IMR-90 (cell line): ENCODE data around the gene TRAFD1. TPM values are rescaled to one million over a fixed set of nuclear protein-coding genes. Genes with fewer than 3 reads are reported as not detected.

Source experiments
- ATAC-seq: fragments of 200-7000 bp; cut with Tn5 transposase; 2 replicates; pipeline ENCODE4 v1.9.1; 2020; ENCODE audit warnings: low read depth, mild to moderate bottlenecking, moderate library complexity
- BruUV-seq: library from RNA; stranded (reverse); fragments of 400-500 nt; replicated peaks from 2 replicates; lab custom pipeline; 2021; lab: Mats Ljungman, UMichigan
- CTCF ChIA-PET: fragments of 300-600 bp; formaldehyde crosslinking; extraction: SDS; loops from one replicate; lab custom pipeline; 2021; ENCODE audit warnings: antibody characterized with exemption; lab: Yijun Ruan, JAX
- POLR2A ChIA-PET: fragments of 300-600 bp; sonication (Branson Sonifier 250); formaldehyde crosslinking; loops from one replicate; lab custom pipeline; 2022; ENCODE audit warnings: antibody characterized with exemption; ENCODE audit not compliant: unreplicated experiment; lab: Charles Lee
- DNase-seq: peaks from one replicate; pipeline ENCODE4 v3.0.0; 2013
- H2AFZ ChIP-seq: replicated peaks from 2 replicates; pipeline ENCODE3; 2013; ENCODE audit warnings: low read length, mild to moderate bottlenecking; ENCODE audit not compliant: poor library complexity
- H2AK5ac ChIP-seq: 2 replicates; pipeline ENCODE4 v1.6.1; 2013; ENCODE audit warnings: low read depth, low read length, inconsistent platforms
- H2AK9ac ChIP-seq: replicated peaks from 2 replicates; pipeline ENCODE3; 2013; ENCODE audit warnings: mild to moderate bottlenecking, low read depth, low read length, moderate library complexity; ENCODE audit not compliant: poor library complexity
- H2BK120ac ChIP-seq: 2 replicates; pipeline ENCODE4 v1.6.1; 2013; ENCODE audit warnings: low read depth, low read length, inconsistent platforms
- H2BK15ac ChIP-seq: 3 replicates; pipeline ENCODE4 v1.6.1; 2013; ENCODE audit warnings: low read depth, low read length, inconsistent platforms
- H2BK20ac ChIP-seq: 2 replicates; pipeline ENCODE4 v1.6.1; 2013; ENCODE audit warnings: low read depth, mild to moderate bottlenecking, inconsistent platforms, low read length, moderate library complexity
- H2BK5ac ChIP-seq: 2 replicates; pipeline ENCODE4 v1.6.1; 2013; ENCODE audit warnings: mild to moderate bottlenecking, low read depth, low read length, inconsistent platforms; ENCODE audit not compliant: poor library complexity, severe bottlenecking
- H3K14ac ChIP-seq: replicated peaks from 2 replicates; pipeline ENCODE4 v1.6.1; 2013; ENCODE audit warnings: low read depth, low read length, inconsistent platforms
- H3K18ac ChIP-seq: 2 replicates; pipeline ENCODE4 v1.6.1; 2013; ENCODE audit warnings: low read depth, low read length, control low read depth
- H3K23ac ChIP-seq: 2 replicates; pipeline ENCODE4 v1.6.1; 2013; ENCODE audit warnings: low read depth, low read length, inconsistent platforms
- H3K27ac ChIP-seq: 2 replicates; pipeline ENCODE4 v1.5.1; 2013; ENCODE audit warnings: mild to moderate bottlenecking, control low read depth, low read length; ENCODE audit not compliant: insufficient read depth
- H3K27me3 ChIP-seq: 2 replicates; pipeline ENCODE4 v1.6.1; 2013; ENCODE audit warnings: low read length; ENCODE audit not compliant: control insufficient read depth, insufficient read depth
- H3K36me3 ChIP-seq: 2 replicates; pipeline ENCODE4 v1.6.1; 2013; ENCODE audit warnings: low read length, mixed read lengths; ENCODE audit not compliant: control insufficient read depth, insufficient read depth
- H3K4ac ChIP-seq: 2 replicates; pipeline ENCODE4 v1.6.1; 2013; ENCODE audit warnings: low read depth, low read length, inconsistent platforms
- H3K4me1 ChIP-seq: 2 replicates; pipeline ENCODE4 v1.6.1; 2013; ENCODE audit warnings: low read length, mixed read lengths; ENCODE audit not compliant: control insufficient read depth, insufficient read depth
- H3K4me2 ChIP-seq: 2 replicates; pipeline ENCODE4 v1.6.1; 2013; ENCODE audit warnings: low read depth, mild to moderate bottlenecking, control low read depth, low read length, moderate library complexity
- H3K4me3 ChIP-seq: 2 replicates; pipeline ENCODE4 v1.5.1; 2013; ENCODE audit warnings: low read depth, mild to moderate bottlenecking, control low read depth, low read length, moderate library complexity; ENCODE audit not compliant: insufficient read depth
- H3K56ac ChIP-seq: 2 replicates; pipeline ENCODE4 v1.6.1; 2013; ENCODE audit warnings: low read length, inconsistent platforms; ENCODE audit not compliant: insufficient read depth; ENCODE audit errors: extremely low read depth
- H3K79me1 ChIP-seq, 2 experiments: 2 replicates each; pipeline ENCODE4 v1.6.1; 2013; ENCODE audit warnings: low read length in 2 of 2, inconsistent platforms in 1 of 2, low read depth in 1 of 2
- H3K9ac ChIP-seq: 2 replicates; pipeline ENCODE4 v1.6.1; 2013; ENCODE audit warnings: low read depth, low read length, control low read depth
- H3K9me1 ChIP-seq: 2 replicates; pipeline ENCODE4 v1.6.1; 2013; ENCODE audit warnings: low read length, inconsistent platforms; ENCODE audit not compliant: insufficient read depth
- H3K9me3 ChIP-seq: 2 replicates; pipeline ENCODE4 v1.6.1; 2013; ENCODE audit warnings: low read length; ENCODE audit not compliant: control insufficient read depth, insufficient read depth
- H4K20me1 ChIP-seq: 2 replicates; pipeline ENCODE4 v1.6.1; 2013; ENCODE audit warnings: low read length, inconsistent platforms; ENCODE audit not compliant: insufficient read depth
- H4K5ac ChIP-seq: 2 replicates; pipeline ENCODE4 v1.6.1; 2013; ENCODE audit warnings: mild to moderate bottlenecking, low read depth, low read length, control low read depth
- H4K8ac ChIP-seq, 2 experiments: 2 replicates each; pipeline ENCODE4 v1.6.1; 2013; ENCODE audit warnings: low read depth in 2 of 2, low read length in 2 of 2, control low read depth in 1 of 2, inconsistent platforms in 1 of 2
- H4K91ac ChIP-seq: 2 replicates; pipeline ENCODE4 v1.6.1; 2013; ENCODE audit warnings: low read depth, low read length, inconsistent platforms; ENCODE audit not compliant: insufficient read depth
- BHLHE40 ChIP-seq: fragments of 150-350 bp; IDR thresholded peaks from 2 replicates; pipeline ENCODE4 v1.6.1; 2016; ENCODE audit warnings: mild to moderate bottlenecking, low read depth, low read length
- CEBPB ChIP-seq: IDR thresholded peaks from 2 replicates; pipeline ENCODE4 v1.6.1; 2012; ENCODE audit warnings: low read depth, low read length, improper control_type of control experiment
- CHD1 ChIP-seq: IDR thresholded peaks from 2 replicates; pipeline ENCODE4 v1.6.1; 2012; ENCODE audit warnings: low read depth, low read length, improper control_type of control experiment
- CTCF ChIP-seq: conservative IDR thresholded peaks from 2 replicates; pipeline ENCODE4 v1.5.1; 2012; ENCODE audit warnings: mild to moderate bottlenecking, low read depth, low read length, improper control_type of control experiment
- FOS ChIP-seq: fragments of 150-350 bp; IDR thresholded peaks from 2 replicates; pipeline ENCODE4 v1.6.1; 2016; ENCODE audit warnings: low read depth, low read length
- MAFK ChIP-seq: IDR thresholded peaks from 2 replicates; pipeline ENCODE4 v1.6.1; 2012; ENCODE audit warnings: low read depth, low read length, improper control_type of control experiment
- MAZ ChIP-seq: IDR thresholded peaks from 2 replicates; pipeline ENCODE4 v1.6.1; 2012; ENCODE audit warnings: low read depth, mild to moderate bottlenecking, low read length, improper control_type of control experiment, moderate library complexity, borderline replicate concordance
- MXI1 ChIP-seq: IDR thresholded peaks from 2 replicates; pipeline ENCODE4 v1.6.1; 2012; ENCODE audit warnings: low read depth, mild to moderate bottlenecking, low read length, moderate library complexity, borderline replicate concordance
- NFE2L2 ChIP-seq: fragments of 150-350 bp; IDR thresholded peaks from 2 replicates; pipeline ENCODE4 v1.6.1; 2016; ENCODE audit warnings: low read depth, mild to moderate bottlenecking, low read length
- POLR2A ChIP-seq: IDR thresholded peaks from 2 replicates; pipeline ENCODE4 v1.6.1; 2012; ENCODE audit warnings: mild to moderate bottlenecking, low read depth, low read length
- RAD21 ChIP-seq: IDR thresholded peaks from 2 replicates; pipeline ENCODE4 v1.6.1; 2012; ENCODE audit warnings: low read length, improper control_type of control experiment
- RCOR1 ChIP-seq: IDR thresholded peaks from 2 replicates; pipeline ENCODE4 v1.6.1; 2012; ENCODE audit warnings: mild to moderate bottlenecking, low read length, improper control_type of control experiment; ENCODE audit not compliant: insufficient replicate concordance
- RFX5 ChIP-seq: IDR thresholded peaks from 2 replicates; pipeline ENCODE4 v1.8.0; 2012; ENCODE audit warnings: low read depth, mild to moderate bottlenecking, low read length, moderate library complexity
- SMC3 ChIP-seq: fragments of 150-350 bp; IDR thresholded peaks from 2 replicates; pipeline ENCODE4 v1.6.1; 2016; ENCODE audit warnings: low read depth, mild to moderate bottlenecking, antibody characterized with exemption, low read length, moderate library complexity
- WGBS, 2 experiments: methylation state at CpG; one replicate each; pipeline versions ENCODE4 v1.1.5 to v1.1.7; 2013; ENCODE audit warnings: missing lambda C conversion rate in 2 of 2; ENCODE audit not compliant: insufficient read length in 1 of 2; ENCODE audit errors: extremely low coverage in 2 of 2; 5-methylcytosine and 5-hydroxymethylcytosine counted together
- dilution Hi-C: fragments of 300-500 bp; cut with HindIII; formaldehyde crosslinking; loops from one replicate; pipeline ENCODE4 v1.14.3; 2018; ENCODE audit warnings: low sequenced_read_pairs; ENCODE audit not compliant: unreplicated experiment
- in situ Hi-C: fragments of 300-500 bp; cut with MboI; formaldehyde crosslinking; loops from 3 replicates; pipeline ENCODE4 v1.14.3; 2019; ENCODE audit warnings: low sequenced_read_pairs, inconsistent platforms, mixed read lengths
- intact Hi-C: fragments of 100-400 bp; cut with micrococcal nuclease; formaldehyde crosslinking; loops from 2 replicates; pipeline ENCODE4 v1.10.0; 2022
- polyA plus RNA-seq, 3 experiments: library from polyadenylated mRNA; depleted of rRNA; stranded (reverse); fragments of >200 nt; gene quantifications; 2 replicates each; pipeline ENCODE4 v1.2.3, GENCODE V29; 2012; ENCODE audit warnings: low replicate concordance in 1 of 3
- total RNA-seq: library from RNA; depleted of rRNA; stranded (reverse); fragments of >200 nt; gene quantifications from 2 replicates; pipeline ENCODE4 v1.2.3, GENCODE V29; 2012
- TF ChIP-seq, protein P1 (sequence below): fragments of 150-350 bp; IDR thresholded peaks from 2 replicates; pipeline ENCODE4 v1.6.1; 2016; ENCODE audit warnings: low read depth, mild to moderate bottlenecking, low read length, moderate library complexity, borderline replicate concordance
- TF ChIP-seq, protein P2 (sequence below): fragments of 150-350 bp; IDR thresholded peaks from 2 replicates; pipeline ENCODE4 v1.6.1; 2017; ENCODE audit warnings: mild to moderate bottlenecking, antibody characterized with exemption, low read length, low read depth

The TRAFD1 gene
- total and polyA plus RNA-seq, 2 of the 4 experiments (the other 2 are of a cell fraction): 41.3 to 70.4 TPM

GRCh38 chr12:112159146-112159541 is 33.8 kb downstream of the TRAFD1 start:
- Histone ChIP-seq H2AK9ac (no peak overlapping the region), H2BK120ac (no peak overlapping the region), H2BK20ac (no peak overlapping the region), H3K9me3 (peaks cover 6% of the 10 kb centered on the region), H4K20me1 (no peaks in the 10 kb centered on the region), H3K23ac (no peak overlapping the region), H3K79me1 (no peaks in the 10 kb centered on the region; a peak in 2 of 4 replicates), H3K27ac (no peak overlapping the region), H3K9me1 (no peaks in the 10 kb centered on the region), H2BK5ac (no peak overlapping the region), H3K4me1 (no peaks in the 10 kb centered on the region), H3K27me3 (no peaks in the 10 kb centered on the region), H3K18ac (no peak overlapping the region), H3K4me3 (no peak overlapping the region), H3K9ac (no peak overlapping the region), H4K5ac (no peak overlapping the region), H2AFZ (no peak overlapping the region), H3K14ac (no peak overlapping the region), H2BK15ac (no peak overlapping the region), H2AK5ac (no peak overlapping the region), H3K4me2 (no peak overlapping the region), H4K8ac (no peak overlapping the region), H3K4ac (no peak overlapping the region), H3K56ac (no peak overlapping the region), H3K36me3 (peaks cover 52% of the 10 kb centered on the region), H4K91ac (no peak overlapping the region)
- BruUV-seq: no TSS peak
- DNase-seq (no peak), ATAC-seq (no peak)
- POLR2A ChIA-PET: no interaction called here
- dilution Hi-C loops: no loop called here
- in situ Hi-C loops: no loop called here
- WGBS, 2 experiments: no CpG with 5 or more reads among the region's 6 CpGs
- TF ChIP-seq MAFK (no peak), RFX5 (no peak), CTCF (no peak), MAZ (no peak), BHLHE40 (no peak), RAD21 (no peak), NFE2L2 (no peak), CHD1 (no peak), RCOR1 (no peak), POLR2A (no peak), FOS (no peak), SMC3 (no peak), MXI1 (no peak), CEBPB (no peak)
- TF ChIP-seq, protein P1, sequence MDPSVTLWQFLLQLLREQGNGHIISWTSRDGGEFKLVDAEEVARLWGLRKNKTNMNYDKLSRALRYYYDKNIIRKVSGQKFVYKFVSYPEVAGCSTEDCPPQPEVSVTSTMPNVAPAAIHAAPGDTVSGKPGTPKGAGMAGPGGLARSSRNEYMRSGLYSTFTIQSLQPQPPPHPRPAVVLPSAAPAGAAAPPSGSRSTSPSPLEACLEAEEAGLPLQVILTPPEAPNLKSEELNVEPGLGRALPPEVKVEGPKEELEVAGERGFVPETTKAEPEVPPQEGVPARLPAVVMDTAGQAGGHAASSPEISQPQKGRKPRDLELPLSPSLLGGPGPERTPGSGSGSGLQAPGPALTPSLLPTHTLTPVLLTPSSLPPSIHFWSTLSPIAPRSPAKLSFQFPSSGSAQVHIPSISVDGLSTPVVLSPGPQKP: no peak
- TF ChIP-seq, protein P2, sequence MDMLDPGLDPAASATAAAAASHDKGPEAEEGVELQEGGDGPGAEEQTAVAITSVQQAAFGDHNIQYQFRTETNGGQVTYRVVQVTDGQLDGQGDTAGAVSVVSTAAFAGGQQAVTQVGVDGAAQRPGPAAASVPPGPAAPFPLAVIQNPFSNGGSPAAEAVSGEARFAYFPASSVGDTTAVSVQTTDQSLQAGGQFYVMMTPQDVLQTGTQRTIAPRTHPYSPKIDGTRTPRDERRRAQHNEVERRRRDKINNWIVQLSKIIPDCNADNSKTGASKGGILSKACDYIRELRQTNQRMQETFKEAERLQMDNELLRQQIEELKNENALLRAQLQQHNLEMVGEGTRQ: no peak
- intact Hi-C loops: no loop called here
- CTCF ChIA-PET: interaction anchor here (1.2 kb wide), 1 partner anchor 11 kb away, joined by 4 read pairs; no protein-coding TSS in a partner anchor
